ENCODE results near the gene ABCD4. TPM values are rescaled to one million over a fixed set of nuclear protein-coding genes. Genes with fewer than 3 reads are reported as not detected.
"Not testable (repeated sequence)": the region's sequence is repeated elsewhere in the genome, so short reads cannot be mapped to it uniquely, and the experiment has no call there.

The ABCD4 gene
- 10 to 100 TPM; 55.4 to 57.1 TPM for total RNA-seq

GRCh38 chr14:74302634-74303569, at the start of gene ABCD4:
Gene ABCD4 (minus strand): TSS chr14:74302934. CDS start chr14:74302912, 22 bp downstream.
- H3K9me3 Mint-ChIP-seq: no peaks in the 10 kb centered on the region
- H3K27ac Mint-ChIP-seq: peak within 1 kb of the TSS; percentile 96
- ATAC-seq (replicated peaks): peak; percentile 92
- peaks cover 20% of the 10 kb centered on the region for H3K36me3 Mint-ChIP-seq (ENCODE audit: low read depth)
- peaks cover 22% of the 10 kb centered on the region for H3K4me1 Mint-ChIP-seq
- H3K4me3 Mint-ChIP-seq: peak within 1 kb of the TSS; percentile 98
- H3K27me3 Mint-ChIP-seq: no peaks in the 10 kb centered on the region

GRCh38 chr14:74350928-74351323, 48.2 kb upstream of the ABCD4 start:
- H3K4me3 Mint-ChIP-seq: no peak overlapping the region
- no peak for ATAC-seq (replicated peaks)
- H3K36me3 Mint-ChIP-seq (ENCODE audit: low read depth): no peaks in the 10 kb centered on the region
- H3K4me1 Mint-ChIP-seq: no peaks in the 10 kb centered on the region
- no peaks in the 10 kb centered on the region for H3K9me3 Mint-ChIP-seq
- H3K27ac Mint-ChIP-seq: no peak overlapping the region
- peaks cover 13% of the 10 kb centered on the region for H3K27me3 Mint-ChIP-seq

GRCh38 chr14:74350211-74350927, 47.6 kb upstream of the ABCD4 start:
- Mint-ChIP-seq H3K4me1 (no peaks in the 10 kb centered on the region), H3K4me3 (no peak overlapping the region), H3K36me3 (ENCODE audit: low read depth) (no peaks in the 10 kb centered on the region), H3K27me3 (peaks cover 13% of the 10 kb centered on the region), H3K9me3 (no peaks in the 10 kb centered on the region), H3K27ac (no peak overlapping the region)
- ATAC-seq (replicated peaks): no peak

DNA sequence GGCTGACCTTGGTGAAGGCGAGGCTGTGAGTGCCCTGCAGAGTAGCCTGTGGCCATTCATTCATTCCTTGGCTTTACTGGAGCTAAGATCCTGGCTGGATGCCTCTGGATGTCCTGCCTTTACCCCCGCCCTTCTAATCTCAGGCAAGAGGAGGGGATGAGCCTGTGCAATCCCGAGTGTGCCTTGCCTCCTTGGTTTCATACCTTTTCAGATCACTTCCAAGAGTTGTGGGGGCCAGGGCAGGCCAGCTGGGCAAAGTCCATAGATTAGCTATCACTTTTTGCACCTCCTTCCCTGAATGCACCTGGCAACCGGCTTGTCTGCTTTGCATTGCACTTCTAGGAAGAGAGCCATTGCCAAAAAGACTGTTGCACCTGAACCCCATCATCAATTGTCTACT, 47.0 kb upstream of the ABCD4 start:
- no peaks in the 10 kb centered on the region for H3K36me3 Mint-ChIP-seq (ENCODE audit: low read depth)
- no peaks in the 10 kb centered on the region for H3K4me1 Mint-ChIP-seq
- no peaks in the 10 kb centered on the region for H3K9me3 Mint-ChIP-seq
- peaks cover 13% of the 10 kb centered on the region for H3K27me3 Mint-ChIP-seq
- H3K27ac Mint-ChIP-seq: no peak overlapping the region
- ATAC-seq (replicated peaks): no peak
- no peak overlapping the region for H3K4me3 Mint-ChIP-seq

GRCh38 chr14:74348735-74349463, 46.2 kb upstream of the ABCD4 start:
- no peaks in the 10 kb centered on the region for H3K36me3 Mint-ChIP-seq (ENCODE audit: low read depth)
- no peak overlapping the region for H3K4me3 Mint-ChIP-seq
- H3K27me3 Mint-ChIP-seq: peaks cover 13% of the 10 kb centered on the region
- no peaks in the 10 kb centered on the region for H3K4me1 Mint-ChIP-seq
- H3K9me3 Mint-ChIP-seq: no peaks in the 10 kb centered on the region
- no peak overlapping the region for H3K27ac Mint-ChIP-seq
- no peak for ATAC-seq (replicated peaks)

GRCh38 chr14:74348241-74348734, 45.6 kb upstream of the ABCD4 start, which contains the start of gene VRTN:
Gene VRTN (plus strand): TSS chr14:74348471. CDS start chr14:74356784, 8,313 bp downstream.
- Mint-ChIP-seq H3K4me1 (no peaks in the 10 kb centered on the region), H3K4me3 (no peak within 1 kb of the TSS), H3K27ac (no peak within 1 kb of the TSS), H3K36me3 (ENCODE audit: low read depth) (no peaks in the 10 kb centered on the region), H3K9me3 (no peaks in the 10 kb centered on the region), H3K27me3 (peaks cover 13% of the 10 kb centered on the region)
- ATAC-seq (replicated peaks): no peak

GRCh38 chr14:74347795-74348100, 45.0 kb upstream of the ABCD4 start:
- no peak for ATAC-seq (replicated peaks)
- no peak overlapping the region for H3K4me3 Mint-ChIP-seq
- H3K4me1 Mint-ChIP-seq: no peaks in the 10 kb centered on the region
- no peak overlapping the region for H3K27ac Mint-ChIP-seq
- no peaks in the 10 kb centered on the region for H3K9me3 Mint-ChIP-seq
- H3K36me3 Mint-ChIP-seq (ENCODE audit: low read depth): no peaks in the 10 kb centered on the region
- H3K27me3 Mint-ChIP-seq: peaks cover 12% of the 10 kb centered on the region

DNA sequence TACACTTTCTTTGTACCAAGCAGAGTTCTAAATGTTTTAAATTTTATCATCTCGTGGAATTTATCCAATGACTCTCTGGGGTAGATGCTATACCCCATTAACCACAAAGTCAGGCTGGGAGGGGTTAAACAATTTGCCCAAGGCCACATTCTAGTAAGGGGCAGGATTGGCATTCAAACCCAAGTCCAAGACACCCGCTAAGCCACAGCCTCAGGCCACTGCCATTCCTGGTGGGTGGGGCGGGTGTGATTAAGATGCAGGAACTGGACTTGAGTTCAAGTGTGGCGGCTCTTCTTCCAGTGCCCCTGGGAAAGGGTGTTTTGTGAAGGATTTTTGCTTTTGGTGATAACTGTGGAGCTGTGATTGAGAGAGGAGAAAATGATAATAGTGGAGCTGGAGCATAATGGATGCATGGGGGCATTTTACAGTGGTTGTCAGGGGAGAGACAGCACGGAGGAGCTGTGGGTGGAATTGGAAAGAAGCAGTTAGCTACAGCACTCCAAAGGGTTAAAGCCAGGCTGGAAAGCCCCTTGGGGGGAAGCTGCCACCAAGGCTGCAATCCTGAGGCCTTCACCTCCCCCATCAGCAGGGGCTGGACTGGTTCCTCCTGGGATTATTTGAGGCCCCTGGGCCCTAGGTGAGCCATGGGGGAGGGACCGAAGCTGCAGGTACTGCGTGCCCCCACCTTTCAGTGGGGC, 44.5 kb upstream of the ABCD4 start:
- H3K27me3 Mint-ChIP-seq: peaks cover 11% of the 10 kb centered on the region
- H3K4me1 Mint-ChIP-seq: no peaks in the 10 kb centered on the region
- no peak overlapping the region for H3K4me3 Mint-ChIP-seq
- no peaks in the 10 kb centered on the region for H3K36me3 Mint-ChIP-seq (ENCODE audit: low read depth)
- H3K9me3 Mint-ChIP-seq: no peaks in the 10 kb centered on the region
- no peak for ATAC-seq (replicated peaks)
- H3K27ac Mint-ChIP-seq: no peak overlapping the region

- Mint-ChIP-seq H3K27ac (no peak overlapping the region), H3K4me1 (no peaks in the 10 kb centered on the region)
Measured at GRCh38 chr14:74346341-74346740, 43.6 kb upstream of the ABCD4 start.

GRCh38 chr14:74333909-74334308, 31.2 kb upstream of the ABCD4 start:
- H3K27ac Mint-ChIP-seq: no peak overlapping the region
- H3K9me3 Mint-ChIP-seq: no peaks in the 10 kb centered on the region
- no peak overlapping the region for H3K4me3 Mint-ChIP-seq
- ATAC-seq (replicated peaks): no peak
- peaks cover 5% of the 10 kb centered on the region for H3K27me3 Mint-ChIP-seq
- no peaks in the 10 kb centered on the region for H3K36me3 Mint-ChIP-seq (ENCODE audit: low read depth)
- H3K4me1 Mint-ChIP-seq: no peaks in the 10 kb centered on the region

More at GRCh38 chr14:74346341-74346740, 43.6 kb upstream of the ABCD4 start:
- no peaks in the 10 kb centered on the region for H3K36me3 Mint-ChIP-seq (ENCODE audit: low read depth)
- ATAC-seq (replicated peaks): no peak
- peaks cover 11% of the 10 kb centered on the region for H3K27me3 Mint-ChIP-seq
- H3K9me3 Mint-ChIP-seq: no peaks in the 10 kb centered on the region
- H3K4me3 Mint-ChIP-seq: no peak overlapping the region

DNA sequence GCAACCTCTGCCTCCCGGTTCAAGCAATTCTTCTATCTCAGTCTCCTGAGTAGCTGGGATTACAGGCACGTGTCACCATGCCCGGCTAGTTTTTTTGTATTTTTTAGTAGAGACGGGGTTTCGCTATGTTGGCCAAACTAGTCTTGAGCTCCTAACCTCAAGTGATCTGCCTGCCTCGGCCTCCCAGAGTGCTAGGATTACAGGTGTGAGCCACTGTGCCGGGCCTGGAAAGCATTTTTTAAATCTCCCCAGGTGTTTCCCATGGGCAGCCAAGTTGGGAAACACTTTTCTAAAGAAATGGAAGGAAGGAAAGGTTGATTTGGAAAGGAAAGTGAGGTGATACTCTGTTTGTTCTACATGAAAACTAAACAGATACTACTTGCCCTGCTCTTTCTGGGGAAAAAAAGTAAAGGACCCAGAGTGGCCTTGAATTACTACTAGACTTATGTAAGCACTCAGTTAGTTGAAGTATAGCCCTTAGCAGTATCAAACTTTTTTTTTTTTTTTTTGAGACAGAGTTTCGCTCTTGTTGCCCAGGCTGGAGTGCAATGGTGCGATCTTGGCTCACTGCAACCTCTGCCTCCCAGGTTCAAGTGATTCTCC, 27.3 kb upstream of the ABCD4 start:
- H3K4me3 Mint-ChIP-seq; H3K4me1 Mint-ChIP-seq; ATAC-seq (replicated peaks); H3K27ac Mint-ChIP-seq; H3K36me3 Mint-ChIP-seq (ENCODE audit: low read depth); H3K9me3 Mint-ChIP-seq: not testable (repeated sequence)
- peaks cover 11% of the 10 kb centered on the region for H3K27me3 Mint-ChIP-seq

- H3K4me1 Mint-ChIP-seq: no peaks in the 10 kb centered on the region
- no peak overlapping the region for H3K4me3 Mint-ChIP-seq
- H3K27me3 Mint-ChIP-seq: peaks cover 8% of the 10 kb centered on the region
- H3K9me3 Mint-ChIP-seq: no peaks in the 10 kb centered on the region
- no peak overlapping the region for H3K27ac Mint-ChIP-seq
- no peaks in the 10 kb centered on the region for H3K36me3 Mint-ChIP-seq (ENCODE audit: low read depth)
- no peak for ATAC-seq (replicated peaks)
Measured at GRCh38 chr14:74326369-74327152, 23.8 kb upstream of the ABCD4 start.

DNA sequence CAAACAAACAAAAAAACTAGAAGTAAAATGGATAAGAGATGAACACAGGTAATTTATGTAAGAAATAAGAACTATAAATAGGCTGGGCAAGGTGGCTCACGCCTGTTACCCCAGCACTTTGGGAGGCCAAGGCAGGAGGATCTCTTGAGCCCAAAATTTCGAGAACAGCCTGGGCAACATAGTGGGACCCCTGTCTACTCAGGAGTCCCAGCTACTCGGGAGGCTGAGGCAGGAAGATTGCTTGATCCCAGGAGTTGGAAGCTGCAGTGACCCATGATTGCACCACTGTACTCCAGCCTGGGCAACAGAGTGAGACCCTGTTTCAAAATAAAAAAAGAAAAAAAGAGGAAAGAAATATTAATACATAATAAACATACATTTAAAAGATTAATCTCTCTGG, 22.7 kb upstream of the ABCD4 start:
- Mint-ChIP-seq H3K4me1 (no peaks in the 10 kb centered on the region), H3K27ac (no peak overlapping the region), H3K27me3 (peaks cover 14% of the 10 kb centered on the region), H3K9me3 (no peaks in the 10 kb centered on the region), H3K4me3 (no peak overlapping the region), H3K36me3 (ENCODE audit: low read depth) (no peaks in the 10 kb centered on the region)
- ATAC-seq (replicated peaks): no peak
